IMR-90 (cell line): ENCODE results near the gene CARTPT. TPM values are rescaled to one million over a fixed set of nuclear protein-coding genes. Genes with fewer than 3 reads are reported as not detected.

Experiments used
- ATAC-seq: fragments of 200-7000 bp; cut with Tn5 transposase; 2 replicates; pipeline ENCODE4 v1.9.1; 2020; ENCODE audit warnings: low read depth, mild to moderate bottlenecking, moderate library complexity
- BruUV-seq: library from RNA; stranded (reverse); fragments of 400-500 nt; replicated peaks from 2 replicates; lab custom pipeline; 2021; lab: Mats Ljungman, UMichigan
- CTCF ChIA-PET: fragments of 300-600 bp; formaldehyde crosslinking; extraction: SDS; loops from one replicate; lab custom pipeline; 2021; ENCODE audit warnings: antibody characterized with exemption; lab: Yijun Ruan, JAX
- POLR2A ChIA-PET: fragments of 300-600 bp; sonication (Branson Sonifier 250); formaldehyde crosslinking; loops from one replicate; lab custom pipeline; 2022; ENCODE audit warnings: antibody characterized with exemption; ENCODE audit not compliant: unreplicated experiment; lab: Charles Lee
- DNase-seq: peaks from one replicate; pipeline ENCODE4 v3.0.0; 2013
- H2AFZ ChIP-seq: replicated peaks from 2 replicates; pipeline ENCODE3; 2013; ENCODE audit warnings: low read length, mild to moderate bottlenecking; ENCODE audit not compliant: poor library complexity
- H2AK5ac ChIP-seq: 2 replicates; pipeline ENCODE4 v1.6.1; 2013; ENCODE audit warnings: low read depth, low read length, inconsistent platforms
- H2AK9ac ChIP-seq: replicated peaks from 2 replicates; pipeline ENCODE3; 2013; ENCODE audit warnings: mild to moderate bottlenecking, low read depth, low read length, moderate library complexity; ENCODE audit not compliant: poor library complexity
- H2BK120ac ChIP-seq: 2 replicates; pipeline ENCODE4 v1.6.1; 2013; ENCODE audit warnings: low read depth, low read length, inconsistent platforms
- H2BK15ac ChIP-seq: 3 replicates; pipeline ENCODE4 v1.6.1; 2013; ENCODE audit warnings: low read depth, low read length, inconsistent platforms
- H2BK20ac ChIP-seq: 2 replicates; pipeline ENCODE4 v1.6.1; 2013; ENCODE audit warnings: low read depth, mild to moderate bottlenecking, inconsistent platforms, low read length, moderate library complexity
- H2BK5ac ChIP-seq: 2 replicates; pipeline ENCODE4 v1.6.1; 2013; ENCODE audit warnings: mild to moderate bottlenecking, low read depth, low read length, inconsistent platforms; ENCODE audit not compliant: poor library complexity, severe bottlenecking
- H3K14ac ChIP-seq: replicated peaks from 2 replicates; pipeline ENCODE4 v1.6.1; 2013; ENCODE audit warnings: low read depth, low read length, inconsistent platforms
- H3K18ac ChIP-seq: 2 replicates; pipeline ENCODE4 v1.6.1; 2013; ENCODE audit warnings: low read depth, low read length, control low read depth
- H3K23ac ChIP-seq: 2 replicates; pipeline ENCODE4 v1.6.1; 2013; ENCODE audit warnings: low read depth, low read length, inconsistent platforms
- H3K27ac ChIP-seq: 2 replicates; pipeline ENCODE4 v1.5.1; 2013; ENCODE audit warnings: mild to moderate bottlenecking, control low read depth, low read length; ENCODE audit not compliant: insufficient read depth
- H3K27me3 ChIP-seq: 2 replicates; pipeline ENCODE4 v1.6.1; 2013; ENCODE audit warnings: low read length; ENCODE audit not compliant: control insufficient read depth, insufficient read depth
- H3K36me3 ChIP-seq: 2 replicates; pipeline ENCODE4 v1.6.1; 2013; ENCODE audit warnings: low read length, mixed read lengths; ENCODE audit not compliant: control insufficient read depth, insufficient read depth
- H3K4ac ChIP-seq: 2 replicates; pipeline ENCODE4 v1.6.1; 2013; ENCODE audit warnings: low read depth, low read length, inconsistent platforms
- H3K4me1 ChIP-seq: 2 replicates; pipeline ENCODE4 v1.6.1; 2013; ENCODE audit warnings: low read length, mixed read lengths; ENCODE audit not compliant: control insufficient read depth, insufficient read depth
- H3K4me2 ChIP-seq: 2 replicates; pipeline ENCODE4 v1.6.1; 2013; ENCODE audit warnings: low read depth, mild to moderate bottlenecking, control low read depth, low read length, moderate library complexity
- H3K4me3 ChIP-seq: 2 replicates; pipeline ENCODE4 v1.5.1; 2013; ENCODE audit warnings: low read depth, mild to moderate bottlenecking, control low read depth, low read length, moderate library complexity; ENCODE audit not compliant: insufficient read depth
- H3K56ac ChIP-seq: 2 replicates; pipeline ENCODE4 v1.6.1; 2013; ENCODE audit warnings: low read length, inconsistent platforms; ENCODE audit not compliant: insufficient read depth; ENCODE audit errors: extremely low read depth
- H3K79me1 ChIP-seq, 2 experiments: 2 replicates each; pipeline ENCODE4 v1.6.1; 2013; ENCODE audit warnings: low read length in 2 of 2, inconsistent platforms in 1 of 2, low read depth in 1 of 2
- H3K9ac ChIP-seq: 2 replicates; pipeline ENCODE4 v1.6.1; 2013; ENCODE audit warnings: low read depth, low read length, control low read depth
- H3K9me1 ChIP-seq: 2 replicates; pipeline ENCODE4 v1.6.1; 2013; ENCODE audit warnings: low read length, inconsistent platforms; ENCODE audit not compliant: insufficient read depth
- H3K9me3 ChIP-seq: 2 replicates; pipeline ENCODE4 v1.6.1; 2013; ENCODE audit warnings: low read length; ENCODE audit not compliant: control insufficient read depth, insufficient read depth
- H4K20me1 ChIP-seq: 2 replicates; pipeline ENCODE4 v1.6.1; 2013; ENCODE audit warnings: low read length, inconsistent platforms; ENCODE audit not compliant: insufficient read depth
- H4K5ac ChIP-seq: 2 replicates; pipeline ENCODE4 v1.6.1; 2013; ENCODE audit warnings: mild to moderate bottlenecking, low read depth, low read length, control low read depth
- H4K8ac ChIP-seq, 2 experiments: 2 replicates each; pipeline ENCODE4 v1.6.1; 2013; ENCODE audit warnings: low read depth in 2 of 2, low read length in 2 of 2, control low read depth in 1 of 2, inconsistent platforms in 1 of 2
- H4K91ac ChIP-seq: 2 replicates; pipeline ENCODE4 v1.6.1; 2013; ENCODE audit warnings: low read depth, low read length, inconsistent platforms; ENCODE audit not compliant: insufficient read depth
- CEBPB ChIP-seq: IDR thresholded peaks from 2 replicates; pipeline ENCODE4 v1.6.1; 2012; ENCODE audit warnings: low read depth, low read length, improper control_type of control experiment
- dilution Hi-C: fragments of 300-500 bp; cut with HindIII; formaldehyde crosslinking; loops from one replicate; pipeline ENCODE4 v1.14.3; 2018; ENCODE audit warnings: low sequenced_read_pairs; ENCODE audit not compliant: unreplicated experiment
- in situ Hi-C: fragments of 300-500 bp; cut with MboI; formaldehyde crosslinking; loops from 3 replicates; pipeline ENCODE4 v1.14.3; 2019; ENCODE audit warnings: low sequenced_read_pairs, inconsistent platforms, mixed read lengths
- intact Hi-C: fragments of 100-400 bp; cut with micrococcal nuclease; formaldehyde crosslinking; loops from 2 replicates; pipeline ENCODE4 v1.10.0; 2022
- polyA plus RNA-seq, 3 experiments: library from polyadenylated mRNA; depleted of rRNA; stranded (reverse); fragments of >200 nt; gene quantifications; 2 replicates each; pipeline ENCODE4 v1.2.3, GENCODE V29; 2012; ENCODE audit warnings: low replicate concordance in 1 of 3
- total RNA-seq: library from RNA; depleted of rRNA; stranded (reverse); fragments of >200 nt; gene quantifications from 2 replicates; pipeline ENCODE4 v1.2.3, GENCODE V29; 2012; rRNA removed

Gene CARTPT
- total and polyA plus RNA-seq, 2 of the 4 experiments (the other 2 are of a cell fraction), result not detected

- no peak overlapping the region for H4K5ac ChIP-seq
- no peak overlapping the region for H3K4me2 ChIP-seq
- ChIA-PET CTCF (no interaction called here), POLR2A (no interaction called here)
- no peak overlapping the region for H4K8ac ChIP-seq
- H3K9me1 ChIP-seq, result no peaks in the 10 kb centered on the region
- H3K4me1 ChIP-seq, result no peaks in the 10 kb centered on the region
- no peak overlapping the region for H2AK9ac ChIP-seq
- no peak overlapping the region for H4K91ac ChIP-seq
- ATAC-seq, result no peak
- no peak overlapping the region for H2BK20ac ChIP-seq
- H2BK5ac ChIP-seq, result no peak overlapping the region
- no peaks in the 10 kb centered on the region for H3K9me3 ChIP-seq
- no peak overlapping the region for H2AK5ac ChIP-seq
- no peak overlapping the region for H3K27ac ChIP-seq
- no peak overlapping the region for H3K14ac ChIP-seq
- in situ Hi-C loops, result loop anchor here (25.0 kb wide), 1 partner anchor 108 kb away; no protein-coding TSS in a partner anchor
- peaks cover 16% of the 10 kb centered on the region for H3K27me3 ChIP-seq
- dilution Hi-C loops, result no loop called here
- TF ChIP-seq CEBPB, result no peak
- no peak overlapping the region for H3K23ac ChIP-seq
- H2BK120ac ChIP-seq, result no peak overlapping the region
- H3K56ac ChIP-seq, result no peak overlapping the region
- H3K4ac ChIP-seq, result no peak overlapping the region
- no peak overlapping the region for H3K9ac ChIP-seq
- H3K36me3 ChIP-seq, result no peaks in the 10 kb centered on the region
- no peak overlapping the region for H2BK15ac ChIP-seq
- H3K4me3 ChIP-seq, result no peak overlapping the region
- no peak overlapping the region for H2AFZ ChIP-seq
- no peaks in the 10 kb centered on the region for H4K20me1 ChIP-seq
- no TSS peak for BruUV-seq
- no peaks in the 10 kb centered on the region for H3K79me1 ChIP-seq
- intact Hi-C loops, result no loop called here
- no peak for DNase-seq
- no peak overlapping the region for H3K18ac ChIP-seq
Measured at GRCh38 chr5:71770381-71770780, 51.3 kb downstream of the CARTPT start.

Other genes with a start within 250 kb of the CARTPT start
- gene MCCC2, start 131.9 kb upstream of the CARTPT start, total RNA-seq, result 14.2 and 22.0 TPM in 2 replicates
- 14.5 and 18.0 TPM in 2 replicates for gene MCCC2, start 131.9 kb upstream of the CARTPT start, polyA plus RNA-seq (2012; rRNA removed)